HG03060 (cell line): ENCODE data around the gene CENPB.
A peak's percentile ranks its signal among the peaks of the same experiment; 100 is the strongest.

Experiments used
- ATAC-seq: cut with Tn5 transposase; IDR thresholded peaks from one replicate; pipeline ENCODE4 v1.9.1; 2021; ENCODE audit warnings: low read depth, moderate number of reproducible peaks; ENCODE audit not compliant: unreplicated experiment

The CENPB gene

DNA sequence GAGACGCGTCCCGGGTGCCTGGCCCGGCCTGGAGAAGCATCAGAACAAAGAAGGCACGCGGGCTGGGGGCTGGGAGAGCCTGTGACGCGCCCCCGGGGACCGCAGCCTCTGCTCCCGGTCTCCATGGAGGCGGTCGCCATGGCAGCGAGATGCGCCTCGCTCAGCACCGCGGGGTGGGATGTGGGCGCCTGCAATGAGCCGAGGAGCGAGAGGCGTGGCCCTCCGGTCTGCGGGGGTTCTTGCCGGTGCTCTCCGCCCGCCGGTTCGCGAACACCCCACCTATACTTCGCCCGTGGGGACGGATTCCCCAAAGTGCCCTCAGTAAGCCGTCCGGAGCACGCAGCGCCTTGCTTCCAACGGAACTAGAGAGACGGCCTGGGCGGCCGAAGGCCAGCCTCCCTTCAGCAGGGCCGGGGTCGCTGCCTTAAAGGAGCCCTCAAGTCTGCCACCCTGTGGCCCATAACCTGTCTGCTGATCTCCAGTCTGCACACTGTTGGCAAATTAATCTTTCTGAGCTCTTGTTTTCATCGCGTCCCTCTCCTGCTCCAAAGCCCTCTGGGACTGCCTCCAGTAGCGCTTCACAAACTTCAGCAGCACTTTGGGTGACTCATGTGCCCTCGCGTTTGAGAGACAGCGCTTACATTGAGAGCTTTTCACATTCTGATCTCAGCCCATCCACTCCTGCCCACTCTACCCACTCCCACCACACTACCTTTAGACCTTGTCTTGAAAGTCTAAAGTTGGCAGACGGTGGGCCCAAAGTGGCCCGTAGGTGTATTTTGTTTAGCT, 18.0 kb downstream of the CENPB start:
- ATAC-seq, result no peak

DNA sequence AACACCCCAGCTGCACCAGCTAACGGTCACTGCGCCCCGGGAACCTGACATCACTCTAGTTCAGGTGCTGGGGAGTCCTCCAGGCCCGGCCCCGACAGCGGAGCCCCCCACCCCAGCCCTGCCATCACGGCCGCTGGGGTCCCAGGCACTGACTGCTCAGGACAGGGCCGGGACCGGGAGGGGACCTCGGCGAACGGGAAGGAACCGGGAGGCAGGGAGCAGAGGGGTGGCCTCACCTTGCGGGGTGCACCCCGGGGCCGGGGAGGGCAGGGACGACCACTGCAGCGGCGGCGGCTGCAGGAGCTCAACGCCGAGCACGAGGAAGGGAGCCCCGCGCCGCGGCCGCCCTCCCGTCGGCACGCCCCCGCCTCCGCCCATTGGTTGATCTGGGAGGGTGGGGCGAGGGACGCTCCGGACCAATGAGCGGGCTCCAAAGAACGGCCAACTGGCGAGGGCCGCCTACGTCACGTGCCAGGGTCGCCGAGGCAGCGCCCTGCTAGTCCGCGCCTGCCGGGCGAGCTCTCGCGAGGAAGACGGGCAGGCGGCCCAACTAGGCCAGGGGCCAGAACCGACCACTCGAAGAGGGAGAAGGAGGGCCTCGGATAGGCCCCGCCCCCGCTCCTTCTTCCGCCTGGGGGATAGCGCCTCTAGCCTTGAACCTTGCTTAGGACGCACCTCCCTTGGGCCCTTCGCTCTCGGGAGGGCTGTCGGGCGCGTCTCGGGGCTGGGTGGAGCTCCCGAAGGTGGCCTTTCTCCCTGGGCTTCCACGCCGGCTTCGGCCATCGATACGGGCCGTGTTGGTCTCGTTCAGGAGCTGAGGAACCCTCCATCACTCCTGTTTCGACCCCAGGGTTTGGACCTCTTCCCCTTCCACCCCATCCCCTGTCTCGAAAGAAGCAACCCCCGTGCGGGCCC, 18.9 kb downstream of the CENPB start, which contains the start of gene ADISSP:
Gene ADISSP (minus strand): TSS at position 327 of the 915 bp plus-strand sequence. CDS start 7,653 bp downstream, outside the sequence.
- peak; percentile 69 for ATAC-seq

- ATAC-seq, result no peak
Measured at GRCh38 chr20:3767110-3767426, 19.5 kb downstream of the CENPB start.

- no peak for ATAC-seq
Measured at GRCh38 chr20:3766422-3767109, 20.0 kb downstream of the CENPB start.

DNA sequence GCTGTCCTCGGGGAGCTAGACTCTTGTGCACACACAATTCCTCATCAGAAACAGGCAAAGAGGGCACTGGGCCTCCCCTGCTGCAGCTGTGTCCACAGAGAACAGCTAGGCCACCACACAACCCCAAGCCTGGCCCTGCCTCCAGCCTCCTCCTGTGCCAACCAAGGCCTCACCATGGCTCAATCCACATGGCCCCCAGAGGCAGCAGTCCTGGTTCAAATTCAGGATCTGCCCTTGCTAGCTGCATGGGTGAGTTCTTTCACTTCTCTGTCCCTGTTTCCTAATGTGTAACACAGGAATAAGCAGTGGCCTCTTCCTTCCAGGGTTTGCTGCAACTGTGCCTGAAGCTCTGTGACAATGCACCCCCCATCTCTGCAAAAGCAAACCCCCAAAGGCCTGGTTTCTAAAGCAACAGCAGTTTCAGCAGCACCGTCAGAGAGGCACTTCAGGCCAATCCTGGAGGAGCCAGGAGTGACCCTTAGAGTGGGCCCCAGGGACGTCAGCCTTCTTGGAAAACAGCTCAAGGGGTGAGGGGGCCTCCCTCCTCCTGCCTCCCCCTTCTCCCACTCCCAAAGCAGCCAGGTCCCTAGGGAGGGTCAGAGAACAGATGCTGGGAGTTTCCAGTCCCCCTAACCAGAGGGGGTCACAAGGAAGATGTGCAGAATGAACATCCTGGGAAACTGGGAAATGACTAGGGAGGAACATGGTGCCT, 21.2 kb downstream of the CENPB start:
- ATAC-seq, result no peak

DNA sequence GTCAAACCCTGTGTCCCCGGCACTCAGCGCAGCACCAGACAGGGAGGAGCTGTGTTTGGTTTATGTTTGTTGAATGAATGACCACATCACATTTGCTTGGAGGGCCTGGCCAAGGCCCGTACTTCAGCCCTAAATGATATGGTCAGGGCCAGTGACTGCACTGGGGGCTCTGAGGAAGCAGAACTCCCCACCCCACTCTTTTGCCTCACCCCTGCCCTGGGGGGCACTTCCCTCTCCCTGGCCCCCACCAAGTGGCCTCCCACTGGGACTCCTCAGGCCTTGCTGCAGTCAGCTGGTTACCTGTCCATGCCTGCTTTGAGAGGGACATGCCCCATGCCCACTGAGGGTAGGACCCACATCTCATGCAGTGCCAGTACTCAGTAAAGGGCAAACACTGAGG, 21.9 kb downstream of the CENPB start:
- no peak for ATAC-seq

DNA sequence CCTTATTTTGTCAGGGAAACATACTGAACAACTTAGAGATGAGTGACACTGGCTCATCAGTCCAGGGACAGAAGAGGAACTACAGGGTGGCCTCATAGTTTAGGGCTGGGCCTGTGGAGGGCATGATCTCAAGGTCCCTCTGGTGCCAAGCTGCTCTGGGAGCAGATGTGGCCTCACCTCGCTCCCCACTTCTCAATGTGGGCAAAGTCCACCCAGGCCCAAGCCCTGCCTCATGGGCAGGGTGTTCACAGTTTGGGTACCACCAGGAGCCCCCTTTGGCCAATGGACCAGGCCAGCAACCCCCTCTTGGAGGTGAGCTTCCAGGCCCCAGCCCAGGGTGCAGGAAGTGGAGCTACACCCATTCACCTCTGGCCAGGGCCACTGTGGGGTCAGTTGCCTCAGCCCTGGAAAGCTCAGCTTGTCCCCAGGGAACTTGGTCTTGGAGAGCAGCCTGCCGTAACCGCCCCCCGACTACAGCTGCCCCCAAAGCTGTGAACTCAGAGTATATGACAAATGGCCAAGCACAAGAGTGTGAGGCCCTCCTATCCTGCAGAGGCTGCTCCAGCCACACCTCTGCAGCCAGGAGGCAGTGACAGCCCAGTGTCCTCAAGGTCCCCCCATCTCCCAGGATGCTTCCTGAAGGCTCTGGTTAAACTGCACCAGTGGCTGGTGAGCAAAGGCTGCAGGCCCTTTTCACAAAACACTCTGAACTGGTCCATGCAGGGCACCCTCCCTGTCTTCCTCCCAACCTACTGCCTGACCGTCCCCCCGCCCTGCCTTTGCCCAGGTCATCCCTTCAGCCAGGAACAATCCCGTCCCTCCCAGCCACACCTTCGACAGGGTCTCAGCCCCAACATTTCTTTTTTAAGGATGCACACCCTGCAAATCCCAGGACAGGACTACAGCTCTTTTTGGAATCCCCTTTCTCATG, 22.6 kb downstream of the CENPB start:
- ATAC-seq, result no peak

DNA sequence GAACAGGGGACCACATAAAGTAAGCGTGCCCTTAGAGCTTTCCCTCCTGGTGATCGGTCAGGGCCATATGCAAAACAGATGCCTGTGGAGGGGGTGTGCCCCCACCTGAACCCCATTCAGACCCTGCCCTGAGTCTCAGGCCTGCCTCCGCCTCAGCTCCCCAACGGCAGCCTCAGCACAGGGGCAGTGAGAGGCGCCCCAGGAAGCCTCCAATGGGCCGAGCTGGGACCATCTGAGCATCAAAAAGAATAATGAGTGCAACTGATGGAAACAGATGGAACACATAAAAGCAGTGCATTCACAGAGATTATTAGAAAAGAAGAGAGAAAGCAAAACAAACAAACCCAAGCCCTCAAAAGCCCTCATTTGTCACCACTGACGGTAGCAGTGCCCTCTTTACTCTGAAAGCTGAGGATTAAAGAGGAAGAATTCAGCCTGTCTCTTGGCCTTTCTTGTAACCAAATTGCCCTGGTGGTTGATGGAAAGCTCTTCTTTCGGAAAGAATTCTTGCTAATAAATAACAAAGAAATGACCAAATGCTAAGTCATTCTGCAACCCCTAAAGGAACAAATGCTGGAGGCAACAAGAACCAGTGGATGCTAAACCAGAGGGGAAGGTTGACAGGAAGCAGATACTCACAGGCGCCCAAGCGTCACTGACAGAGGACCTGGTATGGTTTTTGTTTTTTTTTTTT, 25.7 kb downstream of the CENPB start:
- no peak for ATAC-seq

DNA sequence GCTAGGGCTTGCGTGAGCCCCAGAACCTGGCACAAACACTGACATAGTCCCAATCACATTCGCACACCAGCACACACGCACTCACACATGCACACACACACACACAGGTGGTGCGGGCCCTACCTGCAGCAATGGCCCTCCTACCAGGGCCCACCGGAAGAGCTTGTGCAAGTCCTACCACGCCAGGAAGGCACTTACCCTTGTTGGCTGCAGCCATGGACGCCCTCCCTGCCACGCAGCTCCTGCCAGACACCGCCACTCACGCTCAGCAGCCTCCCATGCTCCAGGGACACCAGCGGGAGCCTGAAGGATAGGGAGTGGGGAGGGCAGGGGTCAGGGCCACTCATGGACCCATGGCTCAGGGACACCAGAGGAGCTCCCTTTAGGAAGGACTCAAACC, 26.7 kb downstream of the CENPB start:
- ATAC-seq, result no peak

DNA sequence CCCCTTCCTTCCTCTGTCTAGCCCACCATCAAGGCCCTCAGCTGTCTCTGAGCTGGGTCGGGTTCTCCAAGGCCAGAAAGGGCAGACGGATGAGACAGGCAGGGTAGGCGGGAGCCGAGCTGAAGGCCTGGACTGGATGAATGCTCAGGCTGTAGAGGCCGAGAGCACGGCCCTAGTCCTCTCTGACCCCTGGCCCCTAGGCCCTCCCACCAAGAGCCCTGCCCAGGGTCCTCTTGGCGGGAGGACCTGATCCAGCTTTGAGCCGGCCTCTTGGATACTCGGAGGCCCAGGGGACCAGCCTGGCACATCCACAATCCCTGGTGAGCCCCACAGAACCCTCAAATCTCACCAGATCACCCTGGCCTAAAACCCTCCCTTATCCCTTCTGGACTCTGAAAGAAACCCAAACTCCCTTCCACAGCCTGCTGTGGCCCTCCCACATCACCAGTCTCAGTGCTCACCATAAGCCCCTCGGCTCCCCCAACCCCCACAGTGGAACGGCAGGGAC, 27.2 kb downstream of the CENPB start:
- no peak for ATAC-seq

GRCh38 chr20:3758566-3758965, 28.0 kb downstream of the CENPB start:
- ATAC-seq, result no peak

DNA sequence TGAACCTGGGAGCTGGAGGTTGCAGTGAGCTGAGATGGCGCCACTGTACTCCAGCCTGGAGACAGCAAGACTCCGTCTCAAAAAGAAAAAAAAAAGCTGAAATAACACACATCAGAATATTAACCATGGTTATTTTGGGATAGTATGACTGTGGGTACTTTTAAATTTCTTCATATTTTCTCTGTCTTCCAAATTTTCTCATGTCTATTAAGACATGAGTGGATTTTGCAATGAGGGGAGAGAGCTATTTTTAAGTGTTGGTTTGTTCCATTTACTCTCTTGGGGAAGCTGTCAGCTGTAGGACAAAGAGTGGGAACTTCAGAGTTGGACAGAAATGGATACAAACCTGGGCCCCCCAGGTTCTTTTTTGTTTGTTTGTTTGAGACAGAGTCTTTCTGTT, 29.3 kb downstream of the CENPB start:
- no peak for ATAC-seq

DNA sequence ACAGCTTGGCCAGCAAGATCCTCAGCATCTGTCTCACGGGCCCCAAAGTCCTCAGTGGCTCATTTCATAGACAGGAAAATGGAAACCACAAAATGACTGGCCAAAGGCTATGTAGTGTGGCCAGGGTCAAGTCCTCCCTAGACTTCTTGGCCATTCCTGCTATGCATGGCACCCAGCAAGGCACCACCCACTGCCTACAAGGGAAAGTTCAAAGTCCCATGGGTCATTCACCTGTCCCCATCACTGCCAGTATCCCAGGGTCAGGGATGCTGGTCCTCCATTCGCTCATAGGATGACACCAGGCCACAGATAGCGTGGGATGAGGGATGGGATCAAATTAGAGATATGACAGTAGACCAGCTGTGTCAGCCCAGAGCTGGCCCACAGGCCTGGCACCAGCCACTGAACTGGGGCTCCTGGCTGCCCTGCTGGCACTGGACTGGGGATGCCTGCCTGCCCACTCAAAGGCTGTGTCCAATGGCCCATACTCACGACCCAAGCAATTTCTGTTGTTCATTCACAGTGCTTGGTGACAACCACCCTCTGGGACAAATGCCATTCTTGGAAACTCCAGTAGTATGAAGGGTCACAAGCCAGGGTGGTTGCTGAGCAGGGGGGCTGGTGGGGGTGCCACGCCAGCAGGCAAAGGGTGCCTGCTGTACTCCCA, 30.6 kb downstream of the CENPB start:
- no peak for ATAC-seq

- ATAC-seq, result no peak
Measured at GRCh38 chr20:3755269-3755668, 31.3 kb downstream of the CENPB start.

DNA sequence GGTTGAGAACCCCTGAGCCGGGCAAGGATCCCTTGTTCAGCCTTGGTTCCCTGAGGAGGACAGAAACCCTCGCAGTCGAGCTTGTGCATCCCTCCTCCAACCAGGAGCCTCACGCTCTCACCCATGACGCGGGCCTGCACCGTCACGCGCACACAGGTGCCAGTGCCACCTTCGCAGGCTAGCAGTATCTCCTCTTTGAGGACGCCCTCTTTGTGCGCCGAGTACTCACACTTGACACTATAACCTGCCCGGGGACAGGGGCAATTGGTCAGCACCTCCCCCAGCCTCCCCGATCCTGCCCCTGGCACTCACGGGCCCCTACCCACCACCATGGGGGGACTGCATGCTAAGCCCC, 32.3 kb downstream of the CENPB start:
- no peak for ATAC-seq

- no peak for ATAC-seq
Measured at GRCh38 chr20:3753501-3754275, 32.9 kb downstream of the CENPB start.

DNA sequence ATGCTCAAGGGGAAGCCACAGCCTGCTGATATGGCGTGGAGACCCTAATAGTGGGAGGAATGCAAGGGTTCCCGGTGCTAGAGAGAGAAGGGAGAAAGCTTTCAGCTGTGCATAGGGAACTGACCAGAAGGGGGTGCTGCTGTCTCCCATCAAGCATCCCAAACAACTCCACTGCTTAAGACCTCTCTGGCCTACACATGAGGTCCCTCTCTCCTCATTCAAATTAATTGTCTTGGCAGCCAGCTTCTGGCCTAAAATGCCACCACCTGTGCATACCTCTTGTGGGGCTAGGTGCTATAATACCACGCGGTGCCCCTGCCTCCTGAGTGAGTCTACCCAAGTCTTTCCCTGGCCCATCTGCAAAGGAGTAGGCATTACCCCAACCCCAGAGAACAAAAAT, 33.4 kb downstream of the CENPB start:
- no peak for ATAC-seq

DNA sequence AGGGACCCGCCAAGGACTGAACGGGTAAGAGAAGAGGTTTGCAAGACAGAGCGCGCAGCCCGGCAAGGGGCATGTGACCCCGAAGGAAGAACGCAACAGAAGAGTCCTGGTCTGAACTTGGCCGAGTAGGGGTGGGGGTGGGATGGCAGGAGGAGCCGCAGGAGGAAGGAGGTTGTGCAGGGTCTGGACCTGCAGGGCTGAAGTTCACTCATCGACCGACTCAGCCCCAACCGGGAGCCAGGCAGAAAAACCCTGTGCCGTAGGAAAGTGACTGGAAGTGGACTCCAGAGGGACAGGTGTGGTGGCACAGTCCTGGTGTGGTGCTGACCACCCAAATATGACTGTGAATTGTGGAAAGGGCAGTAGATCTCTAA, 34.2 kb downstream of the CENPB start:
- no peak for ATAC-seq
